NCI-H1417 treated with DMSO at 0.1 percent for 48 hours (cell line): ENCODE data around the gene MRPL19.
A peak's percentile ranks its signal among the peaks of the same experiment; 100 is the strongest.

Experiments used
- DNase-seq: peaks from one replicate; lab custom pipeline; 2025; lab: John Stamatoyannopoulos, UW

MRPL19 gene

DNA sequence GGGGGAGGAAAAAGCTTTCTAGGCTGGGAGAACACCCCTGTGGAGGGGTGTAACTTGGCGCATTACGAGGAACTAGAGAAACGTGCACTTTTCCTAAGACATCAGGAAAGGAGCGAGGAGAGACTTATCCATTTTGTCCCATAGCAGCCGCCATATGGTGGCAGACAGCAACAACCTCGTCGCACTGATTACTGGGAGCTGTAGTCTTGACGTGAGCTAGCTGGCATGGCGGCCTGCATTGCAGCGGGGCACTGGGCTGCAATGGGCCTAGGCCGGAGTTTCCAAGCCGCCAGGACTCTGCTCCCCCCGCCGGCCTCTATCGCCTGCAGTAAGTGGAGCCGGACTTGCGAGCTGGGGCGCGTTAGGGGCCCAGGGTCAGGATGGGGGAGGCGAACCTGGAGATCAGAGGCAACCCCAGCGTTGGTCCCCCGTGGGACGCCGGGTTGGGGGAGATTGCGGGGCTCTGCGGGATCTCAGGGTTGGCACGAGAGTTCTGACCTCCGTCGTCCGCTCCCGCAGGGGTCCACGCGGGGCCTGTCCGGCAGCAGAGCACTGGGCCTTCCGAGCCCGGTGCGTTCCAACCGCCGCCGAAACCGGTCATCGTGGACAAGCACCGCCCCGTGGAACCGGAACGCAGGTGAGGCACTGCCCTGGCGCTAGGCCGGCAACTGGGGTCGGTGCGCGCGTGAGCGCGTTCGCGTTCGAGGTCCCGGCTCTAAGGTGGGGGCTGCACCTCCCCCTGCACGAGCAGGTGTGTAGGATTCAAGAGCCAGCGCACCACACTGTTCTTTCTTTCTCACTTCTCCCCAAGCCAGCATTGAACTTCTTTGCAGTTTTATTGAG, at the start of gene MRPL19:
TSS of gene MRPL19 (plus strand) at position 201 of the 843 bp plus-strand sequence. CDS start at position 226, 25 bp downstream.
- DNase-seq = peak; percentile 62

DNA sequence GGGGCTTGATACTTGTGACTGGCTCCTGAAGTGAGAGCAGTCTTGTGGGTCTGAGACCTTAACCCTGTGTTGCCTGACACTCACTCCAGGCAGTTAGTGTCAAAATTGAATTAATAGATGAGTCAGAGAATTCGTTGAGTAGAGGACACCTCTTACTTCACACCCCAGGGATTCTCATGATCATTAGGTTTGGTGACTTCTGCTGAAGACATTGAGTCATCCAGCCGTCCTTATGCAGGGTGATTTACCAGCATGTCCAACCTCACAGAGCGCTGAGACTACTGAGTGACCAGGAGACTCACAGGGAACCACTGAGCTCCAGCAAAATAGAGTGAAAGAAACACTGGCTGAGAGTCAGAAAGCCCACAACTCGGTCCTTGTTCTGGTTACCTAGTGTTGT, 49.8 kb upstream of the MRPL19 start:
- DNase-seq = no peak

DNA sequence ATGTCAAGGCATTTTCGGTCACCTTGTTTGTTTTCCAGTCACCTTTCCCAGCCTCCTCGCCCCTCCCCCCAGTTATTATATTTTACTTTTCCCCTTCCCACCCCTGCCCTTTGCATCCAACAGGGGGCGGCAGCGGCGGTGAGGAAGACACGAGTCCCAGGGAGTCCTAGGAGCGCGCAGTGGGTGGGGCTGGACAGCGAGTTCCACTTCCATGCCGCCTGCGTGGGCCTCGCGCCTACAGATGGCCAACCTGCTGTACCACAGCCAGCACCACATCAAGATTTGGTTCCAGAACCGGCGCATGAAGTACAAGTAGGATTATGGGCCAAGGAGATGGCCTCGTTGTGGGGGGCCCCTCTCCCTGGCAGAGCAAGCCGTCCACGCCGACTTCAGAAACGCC, 48.6 kb upstream of the MRPL19 start:
- no peak for DNase-seq

DNA sequence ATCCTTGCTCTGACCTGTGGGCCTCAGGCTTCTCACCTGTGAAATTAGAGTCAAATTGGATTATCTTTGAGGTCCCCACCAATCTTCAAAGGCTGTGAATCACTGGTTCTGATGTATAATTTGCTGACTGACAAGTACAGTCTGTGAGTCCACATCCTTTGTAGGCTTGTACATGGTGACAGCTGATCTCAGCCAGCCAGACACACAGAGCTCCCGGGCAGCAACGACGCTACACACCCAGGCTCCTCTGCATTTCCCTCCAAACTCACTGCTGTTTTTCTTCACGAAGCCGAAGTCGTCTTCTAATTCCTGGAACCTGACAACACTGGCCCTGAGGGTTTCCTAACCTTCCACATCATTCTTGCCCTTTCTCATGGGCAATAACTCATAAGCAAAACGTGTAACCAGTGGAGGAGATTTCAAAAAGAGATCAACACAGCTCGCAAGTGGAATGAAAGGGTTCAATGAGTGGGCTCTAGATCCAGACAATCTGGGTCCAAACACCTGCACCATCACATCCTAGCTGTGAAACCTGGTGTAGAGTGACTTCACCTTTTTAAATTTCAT, 47.9 kb upstream of the MRPL19 start:
- no peak for DNase-seq

DNA sequence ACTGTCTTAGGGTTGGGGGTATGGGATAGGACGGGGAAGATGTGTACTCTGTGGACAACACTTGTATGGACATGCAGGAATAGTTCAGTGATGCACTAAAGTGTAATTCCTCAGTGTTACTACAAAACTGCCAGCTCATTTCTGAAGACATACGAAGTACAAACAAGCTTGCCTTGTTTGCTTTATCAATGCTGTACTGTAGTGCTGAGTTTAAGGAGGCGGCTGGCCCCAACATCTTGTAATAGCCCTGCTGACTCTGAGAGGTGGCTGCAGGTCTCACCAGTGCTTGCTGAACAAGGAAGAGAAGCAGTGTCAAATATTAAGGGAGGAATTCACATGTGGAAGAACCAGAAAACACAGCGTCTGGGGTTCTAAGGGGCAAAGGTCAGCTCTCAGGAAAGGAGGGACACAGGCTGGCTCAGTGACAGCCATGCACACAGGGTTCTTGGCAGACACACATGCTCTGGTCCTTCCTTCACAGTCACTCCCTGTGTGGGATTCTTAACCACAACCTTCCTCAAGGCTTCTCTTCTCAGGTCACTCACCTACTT, 46.0 kb upstream of the MRPL19 start:
- DNase-seq = no peak

DNA sequence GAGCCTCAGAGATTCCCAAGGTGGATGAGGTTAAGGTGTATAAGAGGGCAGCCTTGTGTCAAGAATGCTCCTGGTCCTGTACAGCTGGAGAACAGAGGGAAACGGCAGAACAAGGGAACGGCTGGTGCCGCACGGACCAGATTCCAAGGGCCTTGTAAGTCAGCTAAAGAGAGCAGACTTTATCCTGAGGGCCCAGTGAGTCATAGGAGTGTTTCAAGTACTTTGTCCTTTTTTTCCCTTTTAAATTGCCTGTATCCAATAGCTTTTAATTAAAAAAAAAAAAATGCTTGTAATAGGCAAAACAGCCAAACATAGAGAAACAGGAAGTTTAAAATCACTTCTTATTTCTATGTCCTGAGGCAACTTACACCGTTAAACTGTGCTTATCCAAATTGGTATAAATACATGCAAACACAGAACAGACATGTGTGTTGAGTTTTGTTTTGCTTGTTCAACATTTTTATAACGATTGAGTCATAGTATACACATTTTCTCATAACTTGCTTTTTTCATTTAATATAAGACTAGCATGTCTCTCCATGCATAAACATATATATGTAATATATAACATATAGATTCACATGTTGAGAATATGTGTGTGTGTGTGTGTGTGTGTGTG, 43.8 kb upstream of the MRPL19 start:
- no peak for DNase-seq

DNA sequence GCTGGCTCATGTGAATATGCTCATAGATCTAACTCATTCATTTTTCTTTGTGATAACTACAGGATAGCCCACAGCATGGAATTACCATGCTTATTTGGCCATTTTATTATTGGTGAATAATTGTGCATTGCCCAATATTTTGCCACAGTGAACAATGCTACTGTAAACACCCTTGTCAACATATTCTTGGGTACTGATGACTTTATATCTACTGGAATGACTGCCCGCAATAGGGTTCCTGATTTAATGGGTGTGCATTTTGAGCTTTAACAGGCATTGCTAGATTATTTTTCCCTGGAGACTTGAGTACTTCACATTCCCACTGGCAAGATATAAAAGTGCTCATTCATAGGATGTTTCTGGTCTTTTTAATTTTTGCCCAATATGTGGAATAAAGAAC, 43.1 kb upstream of the MRPL19 start:
- DNase-seq = no peak

DNA sequence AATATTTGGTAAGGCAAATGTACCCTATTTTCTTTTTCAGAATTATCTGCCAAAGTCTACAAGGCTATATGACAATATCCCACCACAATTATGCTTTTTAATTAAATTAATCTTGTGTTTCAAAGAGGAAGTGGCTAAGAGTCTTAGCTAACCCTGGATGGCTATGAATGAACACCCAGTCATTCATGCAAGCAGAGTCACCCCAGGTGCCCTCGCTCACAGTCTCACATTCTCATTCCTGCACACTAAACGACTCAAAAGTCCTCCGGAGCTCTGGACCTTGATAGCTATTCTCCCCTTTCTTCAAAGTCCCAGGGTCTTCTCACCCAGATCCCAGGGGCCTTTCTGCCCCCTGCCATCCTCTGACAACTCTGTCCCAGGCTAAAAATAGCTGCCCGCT, 42.1 kb upstream of the MRPL19 start:
- no peak for DNase-seq

DNA sequence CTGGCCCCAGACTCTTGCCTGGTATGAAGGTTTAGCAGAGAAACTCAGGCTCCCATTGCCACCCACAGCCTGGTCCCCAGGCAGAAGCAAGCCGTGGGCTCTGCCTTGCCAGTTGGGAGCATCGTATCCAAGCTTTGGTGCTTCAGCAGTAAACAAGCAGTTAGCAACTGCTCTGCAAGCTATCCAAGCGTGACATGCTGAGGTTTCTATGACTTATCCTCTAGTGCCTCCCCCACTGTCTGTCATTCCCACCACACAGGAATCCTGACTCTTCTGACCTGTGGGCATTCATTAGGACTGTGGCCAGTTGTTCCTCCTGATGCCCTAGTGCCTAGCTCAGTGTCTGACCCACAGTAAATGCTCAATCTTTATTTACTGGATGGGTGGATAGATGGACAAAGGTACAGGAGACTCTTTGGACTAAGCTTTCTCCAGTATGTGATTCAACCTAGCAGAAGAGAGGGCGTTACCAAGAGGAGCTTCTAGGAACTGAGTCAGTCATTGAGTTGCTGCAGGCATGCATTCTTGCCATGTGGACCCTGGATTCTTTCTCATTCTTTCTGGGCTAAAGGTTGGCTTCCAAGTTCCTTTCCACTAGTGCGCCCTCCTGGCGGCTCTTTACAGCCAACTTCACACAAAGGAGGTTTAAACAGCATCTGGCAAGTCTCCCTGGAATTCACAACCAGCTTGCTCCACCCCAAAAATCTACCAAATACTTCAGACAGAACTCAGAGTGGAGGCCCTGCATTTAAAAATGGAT, 40.6 kb upstream of the MRPL19 start:
- DNase-seq = no peak

DNA sequence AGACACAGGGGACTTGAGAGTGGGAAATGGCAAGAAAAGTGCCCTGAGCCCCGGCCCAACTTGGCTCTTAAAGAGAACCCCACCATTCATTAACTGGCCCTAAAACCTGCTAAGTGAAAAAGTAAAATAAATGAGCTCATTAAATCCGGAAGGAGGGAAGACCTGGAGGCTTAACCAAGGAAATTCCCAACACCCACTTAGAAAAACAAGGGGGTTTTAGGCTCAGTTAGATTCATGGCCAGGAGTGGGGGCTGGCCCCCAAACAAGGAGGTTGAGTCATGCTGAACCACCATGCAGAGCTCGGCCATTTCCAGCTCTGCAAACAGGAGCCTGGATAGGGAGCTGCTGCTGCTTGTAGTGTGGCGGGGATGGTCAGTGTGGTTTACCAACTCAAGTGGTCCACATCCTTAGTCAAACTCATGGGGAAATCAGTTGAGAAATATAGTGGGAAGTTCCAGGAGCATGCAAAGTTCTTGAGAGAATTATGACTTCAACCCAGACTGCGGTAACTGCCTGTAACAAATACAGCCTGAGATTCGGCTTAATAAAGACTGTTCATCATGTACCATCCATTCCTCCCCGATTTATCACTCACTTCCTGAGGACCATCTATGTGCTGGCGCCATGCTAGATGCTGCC, 39.7 kb upstream of the MRPL19 start:
- no peak for DNase-seq

DNA sequence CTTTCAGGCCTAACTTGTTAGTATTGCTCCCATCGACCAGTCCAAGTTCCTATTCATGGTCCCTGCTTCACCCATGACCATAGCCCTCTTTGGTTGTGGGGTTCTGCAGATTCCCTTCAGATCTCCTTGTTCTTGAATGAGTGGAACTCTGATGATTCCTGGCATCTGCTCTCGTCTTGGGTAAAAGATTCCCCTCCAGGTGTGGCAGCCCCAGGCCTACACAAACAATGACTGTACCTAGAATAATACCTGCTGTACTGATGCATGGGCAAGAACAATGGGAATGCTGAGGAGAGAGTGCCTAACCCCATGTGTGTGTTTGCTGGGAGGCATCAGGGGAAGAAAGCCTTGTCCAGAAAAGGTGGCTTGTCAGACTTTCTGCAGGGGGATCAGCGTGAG, 39.2 kb upstream of the MRPL19 start:
- DNase-seq = no peak

DNA sequence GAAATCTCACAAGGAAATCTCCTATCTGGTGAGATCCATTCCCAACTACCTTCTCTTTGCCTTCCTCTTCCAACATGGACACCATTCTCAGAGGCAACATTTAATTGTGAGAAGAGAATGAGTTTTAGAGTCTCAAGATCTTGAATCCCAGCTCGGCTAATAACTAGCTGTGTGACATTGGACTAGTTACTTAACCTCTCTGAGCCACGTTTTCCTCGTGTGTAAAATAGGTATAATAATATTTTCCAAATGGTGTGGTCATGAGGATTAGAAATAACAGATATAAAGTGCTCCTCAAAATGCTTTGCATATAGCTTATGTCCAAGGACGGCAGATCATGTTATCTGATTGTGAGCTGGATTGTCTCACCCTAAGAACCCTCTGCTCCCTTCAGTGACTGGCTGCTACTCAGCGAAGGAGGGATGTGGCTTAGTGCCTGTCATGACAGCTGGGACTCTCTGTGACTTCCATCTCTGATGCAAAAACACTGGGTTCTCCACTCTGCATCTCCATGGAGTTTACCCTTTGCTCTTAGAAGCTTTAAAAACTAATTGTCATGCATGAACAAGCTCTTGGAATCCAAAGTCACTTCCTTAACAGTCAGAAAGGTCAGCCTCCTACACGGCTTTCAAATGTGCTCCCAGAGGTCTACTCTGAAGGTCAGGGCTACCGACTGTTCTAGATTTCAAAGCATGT, 38.4 kb upstream of the MRPL19 start:
- DNase-seq = no peak

DNA sequence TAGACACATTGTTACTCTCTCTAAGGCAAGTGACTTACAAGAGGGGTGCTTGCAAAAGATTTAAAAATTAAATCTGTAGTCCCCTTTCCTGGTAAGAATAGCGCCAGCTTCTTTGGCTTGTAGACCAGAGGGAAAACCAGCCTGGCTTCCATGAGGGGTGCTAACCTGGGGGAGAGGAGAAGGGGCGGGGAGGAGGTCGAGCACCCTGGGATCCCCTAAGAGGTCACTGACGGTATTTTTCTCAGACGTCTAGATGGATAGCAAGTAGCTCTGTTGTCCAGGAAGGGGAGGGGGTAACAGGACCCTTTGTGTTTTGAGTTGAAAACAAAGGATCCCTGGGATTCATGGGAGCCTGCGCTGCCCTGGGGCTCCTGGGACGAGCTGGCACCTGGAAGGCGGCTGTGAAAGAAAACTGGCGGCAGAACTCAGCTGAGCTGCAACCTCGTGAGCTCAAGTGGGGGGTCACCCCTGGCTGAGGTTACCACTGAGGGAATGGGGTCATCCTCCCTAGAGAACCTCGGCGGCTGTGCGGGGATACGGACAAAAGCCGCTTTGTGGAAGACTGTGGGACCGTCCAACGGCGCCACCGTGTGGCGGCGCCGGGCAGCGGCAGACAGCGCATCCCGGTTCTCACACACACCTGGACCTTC, 37.8 kb upstream of the MRPL19 start:
- no peak for DNase-seq

DNA sequence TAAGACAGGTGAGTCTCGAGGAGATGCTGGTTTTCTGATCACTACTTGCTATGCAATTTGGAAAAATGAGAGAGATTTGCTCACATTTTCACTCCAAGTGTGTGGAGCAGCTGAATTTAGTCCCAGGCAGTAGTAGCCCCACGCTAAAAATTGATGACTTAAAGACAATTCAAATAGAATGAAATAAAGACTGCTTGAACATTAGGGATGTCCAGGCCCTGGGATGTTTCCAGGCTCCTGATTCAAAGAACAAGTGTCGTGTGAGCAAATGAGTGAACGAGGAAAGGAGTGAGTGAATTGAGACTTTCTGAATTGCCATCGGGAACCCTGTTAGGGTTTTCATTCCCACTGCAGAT, 37.3 kb upstream of the MRPL19 start:
- DNase-seq = no peak

DNA sequence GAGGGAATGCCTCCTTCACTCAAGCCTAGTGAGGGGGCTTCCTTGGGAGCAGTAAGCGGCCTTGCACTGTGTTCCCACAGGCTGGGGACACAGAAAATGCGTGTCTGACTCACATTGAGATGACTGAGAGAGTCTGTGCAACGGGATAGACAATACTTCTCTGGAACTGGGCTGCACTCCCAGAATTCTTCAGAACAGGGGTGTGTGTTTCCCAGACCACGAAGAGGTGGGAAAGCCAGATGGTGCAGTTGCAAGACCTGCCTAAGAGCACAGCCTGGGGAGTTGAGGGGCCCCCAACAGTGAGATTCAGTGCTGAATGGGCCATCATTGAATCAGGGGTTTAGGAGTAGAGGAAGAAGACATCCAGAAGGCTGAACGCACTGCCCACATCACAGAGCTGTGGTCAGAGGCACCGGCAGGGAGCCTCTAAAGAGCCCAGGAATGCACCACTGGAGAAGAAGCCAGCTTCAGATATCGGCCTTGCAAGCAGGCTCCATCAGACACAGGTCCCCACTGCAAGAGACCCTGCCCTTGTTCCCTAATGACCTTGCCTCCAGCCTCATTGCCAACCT, 36.6 kb upstream of the MRPL19 start:
- DNase-seq = no peak

DNA sequence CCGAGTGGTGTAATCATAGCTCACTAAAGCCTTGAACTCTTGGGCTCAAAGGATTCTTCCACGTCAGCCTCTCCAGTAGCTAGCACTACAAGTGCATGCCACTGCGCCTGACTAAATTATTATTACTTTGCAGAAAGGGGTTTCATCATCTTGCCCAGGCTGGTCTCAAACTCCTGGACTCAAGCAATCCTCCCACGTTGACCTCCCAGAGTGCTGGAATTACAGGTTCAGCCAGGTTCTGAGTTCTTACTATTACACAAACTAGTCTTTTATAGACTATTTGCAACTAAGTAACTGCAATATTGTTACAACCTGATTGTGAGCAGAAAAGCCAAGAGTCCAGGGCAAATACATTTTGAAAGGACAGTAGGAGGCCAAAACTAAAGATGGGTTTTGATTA, 35.9 kb upstream of the MRPL19 start:
- no peak for DNase-seq

DNA sequence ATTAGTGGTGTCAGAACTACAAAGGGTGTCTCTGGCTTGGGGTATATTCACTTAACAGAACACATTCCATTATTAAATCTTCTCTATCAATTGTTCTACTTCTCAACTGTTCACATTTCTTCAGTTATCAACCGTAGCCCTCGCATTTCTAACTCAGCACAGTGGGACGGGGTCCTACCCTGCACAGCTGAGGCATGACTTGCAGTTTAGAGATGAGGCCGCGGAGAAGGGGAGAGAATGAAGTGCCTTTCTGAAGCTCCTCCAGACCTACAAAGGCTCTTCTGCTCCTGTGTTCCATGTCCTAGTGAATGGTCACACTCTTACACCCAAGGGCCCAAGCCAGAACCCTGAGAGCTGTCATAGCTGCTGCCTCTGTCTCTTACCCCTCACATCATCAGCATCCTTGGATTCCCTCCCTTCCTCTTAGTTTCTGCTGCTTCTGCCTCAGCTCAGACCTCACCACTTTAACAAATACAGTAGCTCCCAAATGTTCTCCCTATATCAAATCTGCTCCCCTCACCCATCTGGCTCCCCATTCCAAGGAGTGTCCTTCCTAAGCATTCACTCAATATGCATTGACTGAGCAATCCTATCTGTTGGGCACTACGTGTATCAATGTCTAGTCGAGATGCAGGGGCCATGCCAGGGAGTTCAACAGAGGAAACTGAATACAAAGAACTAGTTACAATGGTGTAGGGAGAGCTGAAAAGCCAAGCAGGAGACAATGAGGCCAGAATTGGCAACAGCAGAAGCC, 34.3 kb upstream of the MRPL19 start:
- no peak for DNase-seq

DNA sequence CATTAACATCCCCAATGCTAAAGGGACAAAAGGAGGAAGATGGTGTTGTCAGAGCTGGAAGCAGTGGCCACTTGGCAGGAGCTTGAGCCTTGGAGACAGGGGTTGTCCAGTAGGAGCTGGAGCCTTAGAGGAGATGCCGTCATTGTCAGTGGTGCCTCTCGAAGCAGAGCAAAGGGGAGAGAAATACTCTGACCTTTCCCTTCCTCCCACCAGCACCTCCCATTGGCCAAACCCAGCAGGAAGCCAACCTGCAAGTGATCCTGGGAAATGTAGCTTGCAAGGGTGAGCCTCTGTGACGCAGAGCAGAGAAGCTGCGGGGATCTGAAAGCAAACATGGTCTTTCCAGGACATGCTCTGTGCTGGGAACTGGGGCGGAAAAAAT, 33.7 kb upstream of the MRPL19 start:
- DNase-seq = no peak

DNA sequence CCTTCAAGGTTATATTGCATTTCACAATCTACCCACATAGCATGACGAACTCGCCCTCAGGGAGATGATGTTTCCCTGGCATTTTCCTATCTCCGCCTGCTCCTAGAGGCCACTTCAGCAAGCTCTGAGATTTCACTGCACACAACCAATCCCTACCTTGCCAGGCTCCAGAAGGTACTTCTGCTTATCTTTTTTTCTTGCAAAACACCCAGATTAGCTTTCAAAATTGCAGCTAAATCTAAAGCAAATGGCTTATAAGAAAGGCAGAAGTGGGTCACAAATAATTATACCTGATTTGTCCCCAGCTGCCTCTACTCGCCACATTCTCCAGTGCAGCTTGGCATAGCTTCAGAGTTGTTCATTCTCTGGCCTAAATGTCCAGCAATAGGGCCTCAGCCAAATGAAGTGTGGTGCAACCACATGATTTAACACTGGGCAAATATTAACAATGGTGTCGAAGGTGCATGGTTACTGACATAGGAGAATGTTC, 32.4 kb upstream of the MRPL19 start:
- DNase-seq = no peak

DNA sequence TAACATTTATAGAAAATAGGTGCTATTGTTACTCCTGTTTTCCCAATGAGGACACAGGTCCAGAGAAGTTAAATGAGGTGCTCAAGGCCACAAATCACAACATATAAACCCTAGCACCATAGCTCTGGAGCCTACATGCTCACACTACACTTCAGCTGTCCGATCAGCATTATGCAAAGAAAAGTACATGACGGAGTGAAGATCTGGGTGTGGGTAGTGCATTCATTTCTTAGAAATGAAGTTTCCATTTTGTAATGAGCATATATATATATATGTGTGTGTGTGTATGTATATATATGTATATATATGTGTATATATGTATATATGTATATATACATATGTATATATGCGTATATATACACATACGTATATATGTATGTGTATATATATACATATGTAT, 30.2 kb upstream of the MRPL19 start:
- no peak for DNase-seq
